Neuronal stem cell (in vitro differentiated cells): Measurements from ENCODE around the gene CASTOR1.

Experiments used
- DNase-seq: peaks from one replicate; pipeline ENCODE4 v3.0.0-alpha.2; 2013; ENCODE audit warnings: low spot score
- H2AFZ ChIP-seq: one replicate; pipeline ENCODE4 v1.6.1; 2013; ENCODE audit warnings: mild to moderate bottlenecking, low read length, inconsistent platforms
- H2AK5ac ChIP-seq: 2 replicates; pipeline ENCODE4 v1.6.1; 2013; ENCODE audit warnings: low read depth, mild to moderate bottlenecking, inconsistent platforms, low read length, moderate library complexity, mixed read lengths
- H2BK120ac ChIP-seq: 2 replicates; pipeline ENCODE4 v1.6.1; 2013; ENCODE audit warnings: low read depth, mild to moderate bottlenecking, inconsistent platforms, low read length, moderate library complexity, mixed read lengths
- H2BK12ac ChIP-seq: one replicate; pipeline ENCODE4 v1.6.1; 2013; ENCODE audit warnings: low read length, inconsistent platforms
- H2BK15ac ChIP-seq: 2 replicates; pipeline ENCODE4 v1.6.1; 2013; ENCODE audit warnings: mild to moderate bottlenecking, low read length, inconsistent platforms, mixed read lengths
- H2BK5ac ChIP-seq: one replicate; pipeline ENCODE4 v1.6.1; 2013; ENCODE audit warnings: inconsistent platforms, mild to moderate bottlenecking, low read length, moderate library complexity
- H3K14ac ChIP-seq: one replicate; pipeline ENCODE4 v1.6.1; 2013; ENCODE audit warnings: low read length, inconsistent platforms
- H3K18ac ChIP-seq: 2 replicates; pipeline ENCODE4 v1.6.1; 2013; ENCODE audit warnings: low read length, inconsistent platforms
- H3K23ac ChIP-seq: 2 replicates; pipeline ENCODE4 v1.6.1; 2013; ENCODE audit warnings: low read depth, mild to moderate bottlenecking, mixed read lengths, low read length, inconsistent platforms; ENCODE audit not compliant: poor library complexity
- H3K27ac ChIP-seq: replicated peaks from 3 replicates; pipeline ENCODE4 v1.5.1; 2013; ENCODE audit warnings: low read length, inconsistent platforms
- H3K27me3 ChIP-seq, 3 experiments: 2 replicates each; pipeline ENCODE4 v1.6.1; 2013; ENCODE audit warnings: low read length in 3 of 3, mild to moderate bottlenecking in 2 of 3, inconsistent platforms in 1 of 3, low read depth in 1 of 3, mixed read lengths in 1 of 3, moderate library complexity in 1 of 3; ENCODE audit not compliant: control insufficient read depth in 3 of 3, insufficient read depth in 3 of 3
- H3K36me3 ChIP-seq, 2 donors: replicated peaks in 1 of 2; 2 replicates each; pipeline ENCODE4 v1.6.1; 2013; ENCODE audit warnings: low read length in 2 of 2; ENCODE audit not compliant: control insufficient read depth in 2 of 2, insufficient read depth in 2 of 2
- H3K4ac ChIP-seq: 2 replicates; pipeline ENCODE4 v1.6.1; 2013; ENCODE audit warnings: inconsistent platforms, mild to moderate bottlenecking, low read length, moderate library complexity
- H3K4me1 ChIP-seq, 2 donors: 1 replicate in 1 of 2; 2 replicates in 1 of 2; pipeline ENCODE4 v1.6.1; 2013; ENCODE audit warnings: low read length in 2 of 2, low read depth in 1 of 2; ENCODE audit not compliant: control insufficient read depth in 2 of 2, insufficient read depth in 1 of 2
- H3K4me2 ChIP-seq: one replicate; pipeline ENCODE4 v1.6.1; 2013; ENCODE audit warnings: mild to moderate bottlenecking, low read length, inconsistent platforms; ENCODE audit not compliant: insufficient read depth, poor library complexity, severe bottlenecking
- H3K4me3 ChIP-seq, 2 donors: 2 replicates each; pipeline ENCODE4 v1.5.1; 2013; ENCODE audit warnings: low read length in 2 of 2, mild to moderate bottlenecking in 2 of 2, inconsistent platforms in 1 of 2, moderate library complexity in 1 of 2
- H3K79me1 ChIP-seq: one replicate; pipeline ENCODE4 v1.6.1; 2013; ENCODE audit warnings: low read depth, mild to moderate bottlenecking, inconsistent platforms, low read length, moderate library complexity
- H3K9ac ChIP-seq: one replicate; pipeline ENCODE4 v1.6.1; 2013; ENCODE audit warnings: mild to moderate bottlenecking, low read depth, low read length, inconsistent platforms; ENCODE audit not compliant: poor library complexity
- H3K9me3 ChIP-seq, 2 donors: replicated peaks in 1 of 2; 2 replicates each; pipeline versions ENCODE3 to v1.6.1; 2013; ENCODE audit warnings: low read length in 2 of 2, mild to moderate bottlenecking in 2 of 2, inconsistent platforms in 1 of 2, low read depth in 1 of 2, mixed read lengths in 1 of 2, moderate library complexity in 1 of 2; ENCODE audit not compliant: control insufficient read depth in 2 of 2, insufficient read depth in 1 of 2
- H4K8ac ChIP-seq: one replicate; pipeline ENCODE4 v1.6.1; 2013; ENCODE audit warnings: low read depth, mild to moderate bottlenecking, inconsistent platforms, low read length, moderate library complexity
- H4K91ac ChIP-seq: one replicate; pipeline ENCODE4 v1.6.1; 2013; ENCODE audit warnings: low read length, low read depth, mild to moderate bottlenecking, inconsistent platforms; ENCODE audit not compliant: poor library complexity
- whole genome bisulfite sequencing, 2 donors: extraction: QIAGEN DNeasy Blood & Tissue Kit; methylation state at CpG; one replicate each; pipeline ENCODE4 v1.1.7; 2013; ENCODE audit warnings: missing lambda C conversion rate in 2 of 2, mixed read lengths in 1 of 2; ENCODE audit not compliant: insufficient read length in 2 of 2, insufficient replicate concordance in 1 of 2; ENCODE audit errors: extremely low coverage in 2 of 2; 5-methylcytosine and 5-hydroxymethylcytosine counted together

The CASTOR1 gene

DNA sequence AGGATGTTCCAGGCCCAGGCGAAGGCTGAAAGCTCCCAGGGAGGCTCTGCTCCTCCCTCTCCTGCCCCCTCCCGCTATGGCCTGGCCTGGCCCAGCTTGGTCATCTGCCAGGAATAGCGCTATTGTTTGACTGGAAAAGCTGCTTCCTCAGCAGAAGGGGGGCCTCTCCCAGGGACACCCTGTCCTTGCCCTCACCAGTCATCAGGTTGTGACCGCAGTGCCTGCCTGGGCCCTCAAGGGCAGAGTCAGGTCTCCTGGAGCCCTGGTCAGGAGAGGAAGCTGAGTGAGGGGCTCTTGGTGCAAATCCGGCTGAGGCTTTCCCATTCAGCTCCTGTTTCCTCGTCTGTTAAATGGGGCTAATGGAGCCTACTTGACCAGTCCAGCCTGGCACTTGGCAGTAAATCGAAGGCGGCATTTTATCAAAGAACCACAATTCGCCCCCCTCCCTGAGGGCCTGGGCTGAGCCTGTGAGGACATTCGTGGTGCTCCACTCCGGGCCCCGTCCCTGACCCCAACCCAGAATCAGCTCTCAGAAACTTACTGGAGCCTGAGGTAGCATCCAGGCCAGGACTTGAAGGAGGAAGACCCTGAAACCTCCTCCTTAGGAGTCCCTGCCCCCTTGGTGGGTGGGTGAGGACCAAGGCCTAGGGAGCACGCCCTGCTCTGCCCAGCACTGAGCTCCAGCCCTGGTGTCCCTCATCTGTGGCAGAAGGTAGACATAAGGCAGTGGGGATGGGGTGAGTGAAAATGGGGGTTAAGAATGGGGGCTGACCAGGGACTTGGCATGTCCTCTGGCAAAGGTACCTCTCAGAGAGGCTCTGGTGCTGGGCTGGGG, 2.0 kb upstream of the CASTOR1 start:
- H3K27ac ChIP-seq = no peak overlapping the region
- no peak for DNase-seq

DNA sequence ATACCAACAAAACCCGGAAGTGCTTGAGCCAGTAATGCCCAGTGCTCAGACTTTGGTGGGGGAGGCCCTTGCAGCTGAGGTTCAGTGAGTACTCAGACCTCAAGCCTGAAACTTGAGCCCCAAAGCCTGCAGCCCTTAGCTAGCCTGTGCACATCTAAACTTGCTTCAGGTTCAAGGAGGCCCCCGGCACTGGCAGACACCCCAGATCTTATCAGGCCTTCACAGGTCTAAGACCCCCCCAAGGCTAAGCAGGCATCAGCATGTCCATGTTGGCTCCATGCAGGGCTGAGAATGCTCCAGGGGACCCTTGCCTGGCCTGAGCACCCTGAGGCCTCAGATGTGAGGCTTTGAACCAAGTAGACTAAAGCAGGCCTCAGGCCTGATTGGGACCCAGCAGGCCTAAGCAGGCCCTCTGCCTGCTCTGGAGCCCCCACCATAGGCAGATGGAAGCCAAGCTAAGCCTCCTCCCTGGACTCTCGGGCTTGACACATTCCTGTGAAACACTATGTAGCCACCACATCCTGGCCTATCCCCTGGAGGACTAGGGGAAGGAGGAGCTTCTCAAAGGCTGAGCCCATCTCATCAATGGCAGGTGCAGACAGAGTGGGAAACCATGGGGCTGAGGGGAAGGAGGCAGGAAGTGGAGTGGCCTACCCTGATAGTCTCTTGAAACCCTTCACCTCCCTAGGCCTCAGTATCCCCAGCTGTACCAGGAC, 1.2 kb upstream of the CASTOR1 start:
- Histone ChIP-seq H3K4me2 (no peak overlapping the region), H3K9me3 (no peaks in the 10 kb centered on the region), H2AFZ (peak overlapping the region; percentile 99), H2BK12ac (no peak overlapping the region), H3K79me1 (no peaks in the 10 kb centered on the region), H3K4me1 (peaks cover 15 to 18% of the 10 kb centered on the region in 2 donors), H2BK120ac (no peak overlapping the region), H3K36me3 (peaks cover 9 to 14% of the 10 kb centered on the region in 2 donors), H2BK5ac (peak overlapping the region; percentile 4), H3K27ac (no peak overlapping the region), H3K23ac (no peak overlapping the region), H3K4ac (no peak overlapping the region), H3K4me3 (no peak overlapping the region), H3K9ac (peak overlapping the region; percentile 38), H2AK5ac (peak overlapping the region; percentile 2), H3K14ac (no peak overlapping the region), H4K91ac (no peak overlapping the region), H4K8ac (no peak overlapping the region), H3K18ac (no peak overlapping the region), H2BK15ac (no peak overlapping the region), H3K27me3 (peaks cover 0 to 6% (median 0%) of the 10 kb centered on the region in 3 experiments)
- WGBS, 2 donors = no CpG with 5 or more reads among the region's 3 CpGs
- peak; percentile 20 for DNase-seq

More for the DNA sequence above, 2.0 kb upstream of the CASTOR1 start:
- peak overlapping the region; percentile 27 for H3K23ac ChIP-seq
- H3K4me1 ChIP-seq = peaks cover 15 to 18% of the 10 kb centered on the region in 2 donors
- H2BK5ac ChIP-seq = peak overlapping the region; percentile 4
- WGBS, 2 donors = no CpG with 5 or more reads among the region's 13 CpGs
- no peak overlapping the region for H4K91ac ChIP-seq
- no peak overlapping the region for H3K18ac ChIP-seq
- H2BK15ac ChIP-seq = no peak overlapping the region
- H3K79me1 ChIP-seq = peaks cover 2% of the 10 kb centered on the region
- no peak overlapping the region for H3K14ac ChIP-seq
- H3K4me2 ChIP-seq = no peak overlapping the region
- H3K9me3 ChIP-seq = no peaks in the 10 kb centered on the region
- no peak overlapping the region for H2BK120ac ChIP-seq
- no peak overlapping the region for H3K4me3 ChIP-seq
- no peak overlapping the region for H3K4ac ChIP-seq
- peaks cover 9 to 14% of the 10 kb centered on the region in 2 donors for H3K36me3 ChIP-seq
- H2AFZ ChIP-seq = no peak overlapping the region
- H4K8ac ChIP-seq = no peak overlapping the region
- no peak overlapping the region for H2BK12ac ChIP-seq
- peak overlapping the region; percentile 53 for H2AK5ac ChIP-seq
- H3K9ac ChIP-seq = peak overlapping the region; percentile 38
- H3K27me3 ChIP-seq = peaks cover 0 to 6% (median 0%) of the 10 kb centered on the region in 3 experiments

DNA sequence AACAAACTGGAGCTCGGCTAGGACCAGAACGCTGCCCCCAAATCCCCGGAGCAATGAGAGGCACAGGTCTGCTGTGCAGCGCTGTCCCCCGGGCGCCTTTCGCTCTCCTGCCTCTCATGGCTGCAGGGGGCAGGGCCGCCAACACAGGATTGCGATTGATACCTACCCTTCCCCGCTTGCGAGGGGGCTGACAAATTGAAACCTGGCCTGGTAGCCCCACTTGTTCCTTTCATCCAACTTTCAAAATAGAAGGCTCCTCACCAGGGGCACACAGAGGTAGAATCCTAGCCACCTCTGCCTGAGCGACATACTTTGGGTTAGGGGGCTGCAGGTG, 642 bp upstream of the CASTOR1 start:
- H3K18ac ChIP-seq = peak overlapping the region; percentile 87
- H3K4me1 ChIP-seq = peaks cover 15 to 18% of the 10 kb centered on the region in 2 donors
- peaks cover 9 to 14% of the 10 kb centered on the region in 2 donors for H3K36me3 ChIP-seq
- H3K4me3 ChIP-seq = peak overlapping the region; percentile 63 to 75
- no peak for DNase-seq
- H2BK15ac ChIP-seq = no peak overlapping the region
- no CpG with 5 or more reads among the region's 12 CpGs for WGBS, 2 donors
- no peak overlapping the region for H3K27ac ChIP-seq
- H3K4ac ChIP-seq = no peak overlapping the region
- no peak overlapping the region for H2BK120ac ChIP-seq
- no peak overlapping the region for H3K23ac ChIP-seq
- no peak overlapping the region for H4K8ac ChIP-seq
- H2AFZ ChIP-seq = peak overlapping the region; percentile 99
- peaks cover 0 to 6% (median 0%) of the 10 kb centered on the region in 3 experiments for H3K27me3 ChIP-seq
- H4K91ac ChIP-seq = no peak overlapping the region
- peak overlapping the region; percentile 61 for H3K9ac ChIP-seq
- no peak overlapping the region for H3K14ac ChIP-seq
- H3K4me2 ChIP-seq = peak overlapping the region; percentile 99
- no peak overlapping the region for H2BK12ac ChIP-seq
- no peaks in the 10 kb centered on the region for H3K79me1 ChIP-seq
- no peaks in the 10 kb centered on the region for H3K9me3 ChIP-seq
- H2BK5ac ChIP-seq = no peak overlapping the region
- no peak overlapping the region for H2AK5ac ChIP-seq
